Erythroblast (primary cell): ENCODE measurements around the gene PIK3C2G.

Source experiments
- GATA1 ChIP-seq: IDR thresholded peaks from 2 replicates; pipeline ENCODE4 v1.6.1; 2011; ENCODE audit warnings: low read depth, mild to moderate bottlenecking, control low read depth, low read length, moderate library complexity
- POLR2A ChIP-seq: IDR thresholded peaks from 2 replicates; pipeline ENCODE4 v1.6.1; 2011; ENCODE audit warnings: mild to moderate bottlenecking, low read length

DNA sequence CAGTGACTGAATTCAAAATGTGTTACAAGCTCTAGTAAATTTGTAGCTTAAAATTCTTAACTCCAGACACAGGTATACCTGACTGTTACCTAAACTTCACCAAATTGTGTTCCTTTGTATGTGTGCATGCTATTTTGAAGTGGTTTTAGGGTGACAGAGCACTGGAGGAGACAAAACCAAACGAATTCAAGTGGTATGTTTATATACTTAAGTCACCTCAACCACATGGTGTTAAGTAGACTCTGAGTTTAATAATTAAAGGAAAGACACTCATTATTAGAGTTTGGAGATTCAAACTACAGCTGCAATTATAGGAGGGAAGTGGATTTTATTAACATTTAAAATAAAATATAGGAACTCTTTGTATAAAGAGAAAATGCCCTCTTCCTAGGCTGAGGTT is 392.1 kb downstream of the PIK3C2G start:
- TF ChIP-seq POLR2A (no peak), GATA1 (no peak)
